Islet precursor cell (in vitro differentiated cells): ENCODE data around the gene EMID1.
A peak's percentile ranks its signal among the peaks of the same experiment; 100 is the strongest.

Experiments used
- DNase-seq: peaks from one replicate; pipeline ENCODE4 v3.0.0-alpha.2; 2018

EMID1 gene

GRCh38 chr22:29298641-29299040, 92.9 kb downstream of the EMID1 start:
- DNase-seq, result peak; percentile 40

GRCh38 chr22:29299136-29299900, 93.6 kb downstream of the EMID1 start:
- DNase-seq, result peak; percentile 42

GRCh38 chr22:29300467-29300806, 94.7 kb downstream of the EMID1 start:
- no peak for DNase-seq

GRCh38 chr22:29300807-29301601, 95.3 kb downstream of the EMID1 start:
- DNase-seq, result peak; percentile 53

- DNase-seq, result peak; percentile 54
Measured at GRCh38 chr22:29301716-29302401, 96.2 kb downstream of the EMID1 start.

GRCh38 chr22:29302402-29302680, 96.6 kb downstream of the EMID1 start:
- DNase-seq, result no peak

- DNase-seq, result peak; percentile 76
Measured at GRCh38 chr22:29302681-29303465, 97.2 kb downstream of the EMID1 start.

- no peak for DNase-seq
Measured at GRCh38 chr22:29305836-29306174, 100.1 kb downstream of the EMID1 start.

- peak; percentile 95 for DNase-seq
Measured at GRCh38 chr22:29306175-29306834, 100.6 kb downstream of the EMID1 start, which contains the start of gene GAS2L1. Gene GAS2L1 (plus strand): TSS chr22:29306650. CDS start chr22:29308106, 1,456 bp downstream.

- peak; percentile 92 for DNase-seq
Measured at GRCh38 chr22:29306835-29307595, 101.3 kb downstream of the EMID1 start.

GRCh38 chr22:29307596-29308147, 102.0 kb downstream of the EMID1 start:
- DNase-seq, result peak; percentile 46

- peak; percentile 38 for DNase-seq
Measured at GRCh38 chr22:29308148-29308790, 102.6 kb downstream of the EMID1 start.

GRCh38 chr22:29308791-29309262, 103.1 kb downstream of the EMID1 start:
- DNase-seq, result peak; percentile 53
